ENCODE results near the gene ZNF175. TPM values are rescaled to one million over a fixed set of nuclear protein-coding genes. Genes with fewer than 3 reads are reported as not detected.

The ZNF175 gene
- total and polyA plus RNA-seq, 9 of the 15 experiments (the other 6 are each of a cell fraction or from before 2014, with no cell fraction given), result 3.7 to 37.9 (median 14.0) TPM

- no peak for TF ChIP-seq NR2C1 (IDR thresholded peaks at IDR 0.05)
- TF ChIP-seq NR2C1 (tag; IDR thresholded peaks at IDR 0.05), result peak; percentile 32; the same call in 1 of the 2 replicates
- TF ChIP-seq, protein P1, sequence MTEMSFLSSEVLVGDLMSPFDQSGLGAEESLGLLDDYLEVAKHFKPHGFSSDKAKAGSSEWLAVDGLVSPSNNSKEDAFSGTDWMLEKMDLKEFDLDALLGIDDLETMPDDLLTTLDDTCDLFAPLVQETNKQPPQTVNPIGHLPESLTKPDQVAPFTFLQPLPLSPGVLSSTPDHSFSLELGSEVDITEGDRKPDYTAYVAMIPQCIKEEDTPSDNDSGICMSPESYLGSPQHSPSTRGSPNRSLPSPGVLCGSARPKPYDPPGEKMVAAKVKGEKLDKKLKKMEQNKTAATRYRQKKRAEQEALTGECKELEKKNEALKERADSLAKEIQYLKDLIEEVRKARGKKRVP (CRISPR knock-in tag; IDR thresholded peaks at IDR 0.05), result peak; percentile 16; the same call in 1 of the 2 replicates
- TF ChIP-seq CXXC5 (CRISPR knock-in tag; IDR thresholded peaks at IDR 0.05), result peak; percentile 66
- no peak for TF ChIP-seq TGIF2 (CRISPR knock-in tag; IDR thresholded peaks at IDR 0.05)
- no peak for TF ChIP-seq ZNF707 (CRISPR knock-in tag; conservative IDR thresholded peaks at IDR 0.05)
- peak; percentile 37 for TF ChIP-seq CTBP1 (IDR thresholded peaks at IDR 0.05; ENCODE audit: borderline replicate concordance)
- TF ChIP-seq RHOXF2B (CRISPR knock-in tag; conservative IDR thresholded peaks at IDR 0.05), result no peak
- peak; percentile 50 for TF ChIP-seq TAF9B (IDR thresholded peaks at IDR 0.05; ENCODE audit: partially characterized antibody)
- TF ChIP-seq POLR2A (conservative IDR thresholded peaks at IDR 0.05), result peak; percentile 81
- TF ChIP-seq ZNF445 (CRISPR knock-in tag; IDR thresholded peaks at IDR 0.05; ENCODE audit: low read depth), result 0 out of 2 replicates have a peak, but pooled peaks have one; percentile 14
- TF ChIP-seq XRCC5 (IDR thresholded peaks at IDR 0.05; ENCODE audit: low read depth, low read length), result 0 out of 2 replicates have a peak, but pooled peaks have one; percentile 39
- no peak for TF ChIP-seq HMG20B (CRISPR knock-in tag; IDR thresholded peaks at IDR 0.05)
- peak; percentile 32; the same call in 1 of the 2 replicates for TF ChIP-seq MITF (IDR thresholded peaks at IDR 0.05)
- TF ChIP-seq ATF1 (CRISPR knock-in tag; IDR thresholded peaks at IDR 0.05), result no peak
- TF ChIP-seq ATF1 (tag; IDR thresholded peaks at IDR 0.05), result peak; percentile 34; the same call in 1 of the 2 replicates
- TF ChIP-seq CREM (IDR thresholded peaks at IDR 0.05; ENCODE audit: low read depth), result 0 out of 2 replicates have a peak, but pooled peaks have one; percentile 19
- TF ChIP-seq ZNF3 (CRISPR knock-in tag; IDR thresholded peaks at IDR 0.05), result 0 out of 2 replicates have a peak, but pooled peaks have one; percentile 22
- TF ChIP-seq, protein P2, sequence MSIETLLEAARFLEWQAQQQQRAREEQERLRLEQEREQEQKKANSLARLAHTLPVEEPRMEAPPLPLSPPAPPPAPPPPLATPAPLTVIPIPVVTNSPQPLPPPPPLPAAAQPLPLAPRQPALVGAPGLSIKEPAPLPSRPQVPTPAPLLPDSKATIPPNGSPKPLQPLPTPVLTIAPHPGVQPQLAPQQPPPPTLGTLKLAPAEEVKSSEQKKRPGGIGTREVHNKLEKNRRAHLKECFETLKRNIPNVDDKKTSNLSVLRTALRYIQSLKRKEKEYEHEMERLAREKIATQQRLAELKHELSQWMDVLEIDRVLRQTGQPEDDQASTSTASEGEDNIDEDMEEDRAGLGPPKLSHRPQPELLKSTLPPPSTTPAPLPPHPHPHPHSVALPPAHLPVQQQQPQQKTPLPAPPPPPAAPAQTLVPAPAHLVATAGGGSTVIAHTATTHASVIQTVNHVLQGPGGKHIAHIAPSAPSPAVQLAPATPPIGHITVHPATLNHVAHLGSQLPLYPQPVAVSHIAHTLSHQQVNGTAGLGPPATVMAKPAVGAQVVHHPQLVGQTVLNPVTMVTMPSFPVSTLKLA (conservative IDR thresholded peaks at IDR 0.05), result peak; percentile 64 to 77; a peak in 3 of 4 replicates
- peak; percentile 70; the same call in 1 of the 2 replicates for TF ChIP-seq ESRRA (IDR thresholded peaks at IDR 0.05; ENCODE audit: borderline replicate concordance, low read depth)
- TF ChIP-seq POLR2B (IDR thresholded peaks at IDR 0.05; ENCODE audit: low read depth, partially characterized antibody), result peak; percentile 61
- TF ChIP-seq, protein P3, sequence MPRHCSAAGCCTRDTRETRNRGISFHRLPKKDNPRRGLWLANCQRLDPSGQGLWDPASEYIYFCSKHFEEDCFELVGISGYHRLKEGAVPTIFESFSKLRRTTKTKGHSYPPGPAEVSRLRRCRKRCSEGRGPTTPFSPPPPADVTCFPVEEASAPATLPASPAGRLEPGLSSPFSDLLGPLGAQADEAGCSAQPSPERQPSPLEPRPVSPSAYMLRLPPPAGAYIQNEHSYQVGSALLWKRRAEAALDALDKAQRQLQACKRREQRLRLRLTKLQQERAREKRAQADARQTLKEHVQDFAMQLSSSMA (CRISPR knock-in tag; IDR thresholded peaks at IDR 0.05), result peak; percentile 70; the same call in 1 of the 2 replicates
- TF ChIP-seq EP300 (IDR thresholded peaks at IDR 0.05; ENCODE audit: low read length), result peak; percentile 32; the same call in 1 of the 2 replicates
- TF ChIP-seq NBN (IDR thresholded peaks at IDR 0.05; ENCODE audit: low read depth), result 0 out of 2 replicates have a peak, but pooled peaks have one; percentile 33
- TF ChIP-seq KDM1A (IDR thresholded peaks at IDR 0.05), result peak; percentile 26 to 67; a peak in 2 of 4 replicates
Measured at GRCh38 chr19:51549533-51550324, 21.4 kb upstream of the ZNF175 start (continued).

Measured in K562 (cell line).